Dendritic cell treated with granulocyte-macrophage colony-stimulating factor and Interleukin-4, amounts not matched to agents 40 ng/mL and 50 ng/mL, for 4 days (primary cell): Measurements from ENCODE around the gene TSEN54.
"Not testable (repeated sequence)": the region's sequence is repeated elsewhere in the genome, so short reads cannot be mapped to it uniquely, and the experiment has no call there.

Experiments
- H3K27ac Mint-ChIP-seq: one replicate; pipeline ENCODE4 v1.8.0; 2022; ENCODE audit warnings: mild to moderate bottlenecking, mixed read lengths
- H3K27me3 Mint-ChIP-seq: one replicate; pipeline ENCODE4 v1.8.0; 2022; ENCODE audit warnings: mild to moderate bottlenecking, mixed read lengths
- H3K36me3 Mint-ChIP-seq: one replicate; pipeline ENCODE4 v1.8.0; 2022; ENCODE audit warnings: low read depth, mixed read lengths
- H3K4me1 Mint-ChIP-seq: one replicate; pipeline ENCODE4 v1.8.0; 2022; ENCODE audit warnings: low read depth, mixed read lengths
- H3K4me3 Mint-ChIP-seq: one replicate; pipeline ENCODE4 v1.8.0; 2022; ENCODE audit warnings: mild to moderate bottlenecking, moderate library complexity, mixed read lengths
- H3K9me3 Mint-ChIP-seq: one replicate; pipeline ENCODE4 v1.8.0; 2022; ENCODE audit warnings: mixed read lengths
- intact Hi-C: fragments of 100-400 bp; cut with micrococcal nuclease; formaldehyde crosslinking; loops from one replicate; pipeline ENCODE4 v1.15.0; 2022

Gene TSEN54

DNA sequence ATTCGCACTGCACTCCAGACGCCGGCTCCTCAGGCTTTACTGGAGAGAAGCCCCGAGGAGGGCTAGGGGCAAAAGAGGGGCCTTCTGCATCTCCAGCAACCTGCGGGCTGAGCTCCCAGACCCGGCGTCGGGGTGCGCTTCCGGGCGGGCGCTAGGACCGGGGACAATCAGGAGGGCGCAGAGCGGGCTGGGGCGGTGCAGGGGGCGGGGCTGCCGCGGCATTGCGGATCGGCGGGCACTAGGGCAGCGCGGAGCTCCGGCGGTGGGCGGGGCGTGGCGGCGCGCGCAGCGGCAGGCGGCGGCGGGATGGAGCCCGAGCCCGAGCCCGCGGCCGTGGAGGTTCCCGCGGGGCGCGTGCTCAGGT, at the start of gene TSEN54:
TSS of gene TSEN54 (plus strand) at position 274 of the 364 bp plus-strand sequence. CDS start at position 307, 33 bp downstream.
- intact Hi-C loops = loop anchor here (2.0 to 5.0 kb wide), 2 partner anchors 73 to 89 kb away; no protein-coding TSS in a partner anchor
- Mint-ChIP-seq H3K9me3 (no peaks in the 10 kb centered on the region), H3K36me3 (no peaks in the 10 kb centered on the region), H3K4me1 (peaks cover 26% of the 10 kb centered on the region), H3K27ac (peak within 1 kb of the TSS; percentile 59), H3K4me3 (peak within 1 kb of the TSS; percentile 83), H3K27me3 (peaks cover 40% of the 10 kb centered on the region)

GRCh38 chr17:75468291-75468754, 48.0 kb upstream of the TSEN54 start:
- intact Hi-C loops = no loop called here
- Mint-ChIP-seq H3K36me3 (peaks cover 48% of the 10 kb centered on the region), H3K4me1 (no peaks in the 10 kb centered on the region), H3K4me3 (no peak overlapping the region), H3K27me3 (no peaks in the 10 kb centered on the region), H3K27ac (no peak overlapping the region), H3K9me3 (no peaks in the 10 kb centered on the region)

DNA sequence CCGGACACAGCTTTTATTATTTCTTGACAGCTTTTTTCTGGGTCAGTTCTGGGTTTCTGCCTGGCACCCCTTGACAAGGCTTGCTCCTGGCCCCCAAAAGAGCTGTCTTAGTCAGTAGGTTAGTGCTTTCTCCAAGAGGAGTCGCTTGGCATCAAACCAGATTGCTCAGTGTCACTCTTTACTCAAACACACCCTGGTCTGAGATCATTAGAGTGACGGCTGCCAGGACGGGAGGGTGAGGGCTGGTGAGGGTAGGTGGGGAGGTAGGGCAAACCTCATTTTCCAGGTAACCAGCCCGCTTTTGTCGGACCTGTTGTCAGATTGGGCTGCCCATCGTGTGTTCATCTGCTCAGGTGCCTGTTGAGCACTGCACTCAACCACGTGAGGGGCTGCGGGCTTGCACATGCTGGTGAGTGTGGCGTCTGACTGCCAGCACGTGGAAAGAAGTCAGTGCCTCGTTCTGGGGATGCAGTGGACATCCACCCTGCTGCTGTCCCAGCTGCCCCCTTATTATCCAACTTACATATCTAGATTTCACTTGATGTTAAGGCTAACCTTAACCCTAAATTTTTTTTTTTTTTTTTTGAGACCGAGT, 47.5 kb upstream of the TSEN54 start:
- Mint-ChIP-seq H3K4me3 (no peak overlapping the region), H3K4me1 (no peaks in the 10 kb centered on the region), H3K27me3 (no peaks in the 10 kb centered on the region), H3K9me3 (no peaks in the 10 kb centered on the region), H3K27ac (no peak overlapping the region), H3K36me3 (peaks cover 48% of the 10 kb centered on the region)
- intact Hi-C loops = no loop called here

GRCh38 chr17:75471207-75471606, 45.1 kb upstream of the TSEN54 start:
- no peaks in the 10 kb centered on the region for H3K27me3 Mint-ChIP-seq
- no peak overlapping the region for H3K4me3 Mint-ChIP-seq
- intact Hi-C loops = no loop called here
- H3K36me3 Mint-ChIP-seq = peaks cover 64% of the 10 kb centered on the region
- peaks cover under 1% of the 10 kb centered on the region for H3K4me1 Mint-ChIP-seq
- H3K27ac Mint-ChIP-seq = no peak overlapping the region
- no peaks in the 10 kb centered on the region for H3K9me3 Mint-ChIP-seq

DNA sequence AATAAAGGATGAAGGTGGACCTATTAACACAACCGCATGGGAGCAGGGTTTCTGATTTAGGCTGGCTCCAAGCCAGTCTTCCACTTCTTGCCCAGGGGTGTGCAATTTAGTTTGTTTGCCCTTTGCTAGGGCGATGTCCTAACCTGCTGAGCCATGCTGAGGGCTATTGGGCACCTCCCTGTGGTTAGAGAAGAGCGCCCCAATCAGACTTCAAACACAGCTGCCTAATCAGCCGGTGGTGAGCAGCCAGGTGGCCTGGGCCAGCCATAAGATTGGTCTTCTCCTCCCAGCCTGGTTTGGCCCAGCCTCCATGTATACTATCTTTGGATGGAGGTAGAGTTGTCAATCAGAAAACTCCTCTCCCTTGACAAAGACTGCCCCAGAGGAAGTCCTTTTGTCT, 44.2 kb upstream of the TSEN54 start:
- intact Hi-C loops = no loop called here
- no peak overlapping the region for H3K4me3 Mint-ChIP-seq
- H3K27ac Mint-ChIP-seq = no peak overlapping the region
- H3K9me3 Mint-ChIP-seq = no peaks in the 10 kb centered on the region
- peaks cover 9% of the 10 kb centered on the region for H3K4me1 Mint-ChIP-seq
- no peaks in the 10 kb centered on the region for H3K27me3 Mint-ChIP-seq
- H3K36me3 Mint-ChIP-seq = peaks cover 69% of the 10 kb centered on the region

DNA sequence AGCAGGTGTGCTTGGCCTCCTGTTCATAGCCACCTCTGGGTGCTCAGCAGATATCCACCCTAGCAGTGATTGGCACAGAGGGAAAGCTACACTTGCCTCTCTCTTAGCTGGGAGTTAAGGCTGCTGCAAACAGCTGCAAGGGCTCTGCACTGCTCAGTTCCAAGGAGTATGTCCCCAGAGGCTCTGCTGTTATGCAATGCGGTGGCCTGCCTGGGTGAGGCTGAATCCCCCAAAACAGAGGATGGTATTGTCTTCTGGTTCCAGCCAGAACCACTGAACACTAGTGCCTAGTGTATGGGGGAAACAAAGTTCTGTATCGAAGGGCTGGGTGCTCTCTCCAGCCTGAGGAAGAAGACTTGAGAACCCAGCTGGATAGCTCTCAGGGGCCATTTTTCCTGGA, 43.1 kb upstream of the TSEN54 start:
- intact Hi-C loops = no loop called here
- H3K4me1 Mint-ChIP-seq = peaks cover 16% of the 10 kb centered on the region
- H3K36me3 Mint-ChIP-seq = peaks cover 69% of the 10 kb centered on the region
- no peak overlapping the region for H3K4me3 Mint-ChIP-seq
- no peak overlapping the region for H3K27ac Mint-ChIP-seq
- H3K27me3 Mint-ChIP-seq = no peaks in the 10 kb centered on the region
- no peaks in the 10 kb centered on the region for H3K9me3 Mint-ChIP-seq

GRCh38 chr17:75474736-75475135, 41.6 kb upstream of the TSEN54 start:
- H3K4me1 Mint-ChIP-seq = peaks cover 17% of the 10 kb centered on the region

DNA sequence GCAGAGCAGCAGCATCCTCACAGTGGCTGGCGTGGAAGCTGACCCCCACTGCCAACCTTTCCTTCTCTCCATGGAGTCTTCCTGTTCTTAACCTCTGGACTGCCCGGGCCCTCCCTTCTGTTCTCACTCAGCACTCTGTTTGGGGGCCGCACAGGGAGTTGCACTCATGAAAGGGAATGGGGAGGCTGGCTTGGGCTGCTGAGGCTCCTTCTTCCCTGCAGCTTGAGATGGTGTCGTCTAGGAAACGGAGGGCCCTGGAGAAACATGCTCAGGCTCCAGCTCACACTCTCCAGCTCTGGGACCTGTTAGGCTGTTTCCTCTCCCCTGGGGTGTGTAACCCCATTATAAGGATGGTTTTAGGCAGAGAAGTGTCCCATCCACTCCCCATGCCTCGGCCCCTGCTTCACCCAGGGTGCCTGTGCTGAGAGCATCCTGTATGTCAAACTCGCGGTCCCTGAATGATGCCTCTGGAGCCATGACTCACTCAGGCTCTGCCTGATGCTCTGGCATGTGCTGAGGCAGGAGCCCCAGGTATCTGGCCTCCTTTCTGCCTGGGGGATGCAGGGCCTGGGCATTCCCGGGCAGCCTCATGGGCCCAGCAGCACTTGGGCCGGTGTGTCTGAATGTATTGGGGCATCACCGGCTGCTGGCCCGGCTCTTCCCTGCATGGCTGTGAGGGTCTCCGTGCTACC, 41.0 kb upstream of the TSEN54 start:
- intact Hi-C loops = no loop called here
- H3K36me3 Mint-ChIP-seq = peaks cover 68% of the 10 kb centered on the region
- no peaks in the 10 kb centered on the region for H3K27me3 Mint-ChIP-seq
- H3K4me3 Mint-ChIP-seq = no peak overlapping the region
- no peak overlapping the region for H3K27ac Mint-ChIP-seq
- no peaks in the 10 kb centered on the region for H3K9me3 Mint-ChIP-seq
- H3K4me1 Mint-ChIP-seq = peaks cover 23% of the 10 kb centered on the region

More at GRCh38 chr17:75474736-75475135, 41.6 kb upstream of the TSEN54 start:
- Mint-ChIP-seq H3K27ac (no peak overlapping the region), H3K36me3 (peaks cover 65% of the 10 kb centered on the region), H3K4me3 (no peak overlapping the region), H3K27me3 (no peaks in the 10 kb centered on the region), H3K9me3 (no peaks in the 10 kb centered on the region)
- intact Hi-C loops = no loop called here

- H3K36me3 Mint-ChIP-seq = peaks cover 68% of the 10 kb centered on the region
- no peak overlapping the region for H3K27ac Mint-ChIP-seq
- H3K4me1 Mint-ChIP-seq = peaks cover 28% of the 10 kb centered on the region
- H3K27me3 Mint-ChIP-seq = no peaks in the 10 kb centered on the region
- no peaks in the 10 kb centered on the region for H3K9me3 Mint-ChIP-seq
- intact Hi-C loops = no loop called here
- no peak overlapping the region for H3K4me3 Mint-ChIP-seq
Measured at GRCh38 chr17:75475851-75476250, 40.5 kb upstream of the TSEN54 start.

DNA sequence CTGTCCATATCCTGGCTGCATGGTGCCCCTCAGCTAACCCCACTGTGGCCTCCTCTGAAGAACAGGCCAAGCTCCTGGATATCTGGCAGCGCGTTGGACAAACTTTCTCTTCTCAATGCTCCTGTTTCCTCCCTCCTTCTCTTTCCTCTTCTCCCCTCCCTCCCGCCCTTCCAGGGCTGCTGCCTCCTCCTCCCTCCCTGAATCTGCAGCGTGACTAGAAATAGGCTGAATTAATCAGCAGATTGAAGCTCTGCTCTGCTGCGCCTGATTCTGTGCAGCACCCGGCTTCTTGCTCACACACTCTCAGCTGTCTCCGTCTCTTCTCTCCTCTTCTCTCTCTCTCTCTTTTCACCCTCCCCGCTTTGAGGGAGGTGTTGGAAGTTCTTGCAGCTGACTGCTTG, 40.1 kb upstream of the TSEN54 start:
- intact Hi-C loops = no loop called here
- H3K4me1 Mint-ChIP-seq = peaks cover 32% of the 10 kb centered on the region
- peaks cover 65% of the 10 kb centered on the region for H3K36me3 Mint-ChIP-seq
- H3K27ac Mint-ChIP-seq = peak overlapping the region; percentile 1
- H3K4me3 Mint-ChIP-seq = no peak overlapping the region
- no peaks in the 10 kb centered on the region for H3K9me3 Mint-ChIP-seq
- H3K27me3 Mint-ChIP-seq = no peaks in the 10 kb centered on the region

DNA sequence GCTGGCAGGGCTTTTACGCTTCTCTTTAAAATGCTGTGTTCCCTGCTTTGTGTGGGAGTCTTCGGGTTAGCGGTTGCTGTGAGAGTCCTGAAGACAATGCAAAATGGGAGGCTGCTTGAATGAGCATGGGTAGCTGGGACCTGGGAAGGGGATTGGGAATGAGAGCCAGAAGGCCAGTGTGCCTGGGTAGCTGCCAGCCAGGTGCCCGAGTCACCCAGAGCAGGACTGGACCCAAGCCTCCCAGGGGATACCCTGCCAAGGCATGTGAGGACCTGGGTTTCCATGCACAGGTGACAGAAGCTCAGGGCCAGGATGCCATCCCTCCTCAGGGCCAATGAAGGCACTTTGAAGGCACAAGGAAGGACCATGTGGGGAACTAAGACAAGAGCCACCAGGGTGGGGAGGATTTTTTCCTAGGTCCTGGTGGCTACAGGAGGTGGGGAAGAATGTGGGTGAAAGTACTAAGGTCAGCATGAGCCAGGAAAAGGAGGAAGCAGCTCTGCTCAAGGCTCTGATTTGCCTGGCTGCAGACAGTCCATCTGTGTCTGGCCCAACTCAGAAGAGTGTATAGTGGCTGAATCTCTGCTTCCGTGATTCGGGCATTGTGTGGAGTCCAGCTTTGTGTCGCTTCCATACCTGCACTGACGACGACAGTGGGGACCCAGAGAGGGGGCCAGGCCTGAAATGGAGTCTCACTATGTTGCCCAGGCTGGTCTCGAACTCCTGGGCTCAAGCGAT, 39.4 kb upstream of the TSEN54 start:
- peaks cover 37% of the 10 kb centered on the region for H3K4me1 Mint-ChIP-seq
- no peaks in the 10 kb centered on the region for H3K9me3 Mint-ChIP-seq
- H3K27me3 Mint-ChIP-seq = no peaks in the 10 kb centered on the region
- H3K36me3 Mint-ChIP-seq = peaks cover 58% of the 10 kb centered on the region
- intact Hi-C loops = no loop called here
- no peak overlapping the region for H3K4me3 Mint-ChIP-seq
- peak overlapping the region; percentile 1 for H3K27ac Mint-ChIP-seq

- intact Hi-C loops, H3K4me3 Mint-ChIP-seq, H3K27me3 Mint-ChIP-seq, H3K9me3 Mint-ChIP-seq: not testable (repeated sequence)
- Mint-ChIP-seq H3K36me3 (peaks cover 53% of the 10 kb centered on the region), H3K27ac (peak overlapping the region; percentile 1), H3K4me1 (peaks cover 37% of the 10 kb centered on the region)
Measured at GRCh38 chr17:75477490-75477862, 38.9 kb upstream of the TSEN54 start.

GRCh38 chr17:75478508-75478907, 37.8 kb upstream of the TSEN54 start:
- H3K27me3 Mint-ChIP-seq = no peaks in the 10 kb centered on the region
- intact Hi-C loops = no loop called here
- H3K4me1 Mint-ChIP-seq = peaks cover 37% of the 10 kb centered on the region
- H3K4me3 Mint-ChIP-seq = no peak overlapping the region
- no peak overlapping the region for H3K27ac Mint-ChIP-seq
- H3K9me3 Mint-ChIP-seq = no peaks in the 10 kb centered on the region
- peaks cover 48% of the 10 kb centered on the region for H3K36me3 Mint-ChIP-seq

GRCh38 chr17:75480281-75480680, 36.0 kb upstream of the TSEN54 start:
- peak overlapping the region; percentile 28 for H3K27ac Mint-ChIP-seq

More at GRCh38 chr17:75480281-75480680, 36.0 kb upstream of the TSEN54 start:
- H3K4me3 Mint-ChIP-seq = no peak overlapping the region
- peaks cover 42% of the 10 kb centered on the region for H3K4me1 Mint-ChIP-seq
- no peaks in the 10 kb centered on the region for H3K27me3 Mint-ChIP-seq
- no peaks in the 10 kb centered on the region for H3K9me3 Mint-ChIP-seq
- intact Hi-C loops = no loop called here
- H3K36me3 Mint-ChIP-seq = peaks cover 36% of the 10 kb centered on the region
